HepG2 (cell line): ENCODE results near the gene AUP1. TPM values are rescaled to one million over a fixed set of nuclear protein-coding genes. Genes with fewer than 3 reads are reported as not detected.

Experiments
- ATAC-seq: fragments of 200-7000 bp; cut with Tn5 transposase; 3 replicates; pipeline ENCODE4 v1.9.1; 2020; ENCODE audit warnings: mild to moderate bottlenecking, moderate library complexity
- BruUV-seq: library from RNA; stranded (reverse); fragments of 400-500 nt; replicated peaks from 2 replicates; lab custom pipeline; 2021; lab: Mats Ljungman, UMichigan
- CTCF ChIA-PET: fragments of 300-600 bp; formaldehyde crosslinking; extraction: SDS; loops from one replicate; lab custom pipeline; 2021; ENCODE audit warnings: low total read pairs, inconsistent platforms, low intra/inter-chr PET ratio; lab: Yijun Ruan, JAX
- POLR2A ChIA-PET: fragments of 350-600 bp; sonication (Branson Sonifier 250); formaldehyde crosslinking; loops from one replicate; lab custom pipeline; 2020; ENCODE audit warnings: antibody characterized with exemption, inconsistent platforms; lab: Yijun Ruan, JAX
- DNase-seq: peaks from one replicate; pipeline ENCODE4 v3.0.0-alpha.2; 2015; ENCODE audit warnings: low spot score
- FAIRE-seq: peaks from 3 replicates; lab custom pipeline; 2011; peaks lifted over from hg19 to GRCh38; lab: Jason Lieb, UNC
- H2AFZ ChIP-seq: one replicate; pipeline ENCODE4 v1.6.1; 2011; ENCODE audit warnings: low read length, inconsistent platforms
- H3K27ac ChIP-seq: fragments of 300-600 bp; 3 replicates; pipeline ENCODE4 v1.8.0; 2011; ENCODE audit warnings: mixed run types, mild to moderate bottlenecking, mixed read lengths, low read length, inconsistent platforms; ENCODE audit not compliant: insufficient read depth; ENCODE audit errors: extremely low read length
- H3K27me3 ChIP-seq, 2 experiments: fragments of 200-600 bp in 1 of 2; 2 replicates in 1 of 2; 3 replicates in 1 of 2; pipeline versions ENCODE4 v1.6.0 to v1.8.0; 2011; ENCODE audit warnings: low read length in 2 of 2, mild to moderate bottlenecking in 2 of 2, moderate library complexity in 2 of 2, inconsistent platforms in 1 of 2; ENCODE audit not compliant: insufficient read depth in 2 of 2, control insufficient read depth in 1 of 2
- H3K36me3 ChIP-seq, 2 experiments: fragments of 200-600 bp in 1 of 2; replicated peaks in 1 of 2; 2 replicates in 1 of 2; 3 replicates in 1 of 2; pipeline versions ENCODE4 v1.5.1 to v1.8.0; 2011; ENCODE audit warnings: low read length in 2 of 2, inconsistent platforms in 1 of 2; ENCODE audit not compliant: insufficient read depth in 2 of 2, control insufficient read depth in 1 of 2
- H3K4me1 ChIP-seq: 2 replicates; pipeline ENCODE4 v1.5.1; 2012; ENCODE audit warnings: low read length, inconsistent platforms; ENCODE audit not compliant: insufficient read depth
- H3K4me2 ChIP-seq: 2 replicates; pipeline ENCODE4 v1.6.0; 2011; ENCODE audit warnings: low read depth, low read length, inconsistent platforms
- H3K4me3 ChIP-seq, 3 experiments: fragments of 200-600 bp in 1 of 3; sonication (generic), shearing (Covaris generic) in 1 of 3; replicated peaks in 1 of 3; 2 replicates each; pipeline ENCODE4 v1.5.1; 2011 to 2016; ENCODE audit warnings: low read length in 3 of 3, inconsistent platforms in 2 of 3, low read depth in 2 of 3, mild to moderate bottlenecking in 2 of 3, control low read depth in 1 of 3, mixed read lengths in 1 of 3; ENCODE audit not compliant: insufficient read depth in 1 of 3
- H3K79me2 ChIP-seq: one replicate; pipeline ENCODE4 v1.6.1; 2011; ENCODE audit warnings: low read length, inconsistent platforms; ENCODE audit not compliant: insufficient read depth
- H3K9ac ChIP-seq: 2 replicates; pipeline ENCODE4 v1.6.0; 2011; ENCODE audit warnings: mild to moderate bottlenecking, low read depth, low read length, inconsistent platforms; ENCODE audit not compliant: insufficient read depth
- H3K9me3 ChIP-seq: 2 replicates; pipeline ENCODE4 v1.5.1; 2012; ENCODE audit warnings: mild to moderate bottlenecking, low read length
- H4K20me1 ChIP-seq: 2 replicates; pipeline ENCODE4 v1.6.0; 2011; ENCODE audit warnings: inconsistent platforms, mild to moderate bottlenecking, low read length, moderate library complexity; ENCODE audit not compliant: insufficient read depth
- ARNTL ChIP-seq: sonication (generic); formaldehyde crosslinking; IDR thresholded peaks from 2 replicates; pipeline ENCODE4 v1.4.0; 2020; ENCODE audit warnings: mild to moderate bottlenecking, missing genetic modification reagents
- CC2D1A ChIP-seq: sonication (generic); formaldehyde crosslinking; IDR thresholded peaks from 2 replicates; pipeline ENCODE4 v1.8.1; 2023; ENCODE audit warnings: mild to moderate bottlenecking, missing genetic modification reagents
- JDP2 ChIP-seq: sonication (generic); formaldehyde crosslinking; IDR thresholded peaks from 2 replicates; pipeline ENCODE4 v1.8.1; 2022; ENCODE audit warnings: missing genetic modification reagents, borderline replicate concordance
- PHF5A ChIP-seq: IDR thresholded peaks from one replicate; pipeline ENCODE4 v1.6.1; 2018; ENCODE audit warnings: low read depth, missing genetic modification reagents; ENCODE audit not compliant: unreplicated experiment
- PHF8 ChIP-seq: sonication (generic); formaldehyde crosslinking; IDR thresholded peaks from 2 replicates; pipeline ENCODE4 v1.5.0; 2020; ENCODE audit warnings: missing genetic modification reagents
- RBFOX2 ChIP-seq: fragments of 200-400 bp; formaldehyde crosslinking; IDR thresholded peaks from 2 replicates; pipeline ENCODE4 v1.6.1; 2017; ENCODE audit warnings: low read depth, mild to moderate bottlenecking, low read length
- SP1 ChIP-seq, 2 experiments: fragments of 450-650 bp in 1 of 2; sonication (generic) in 1 of 2; formaldehyde crosslinking in 1 of 2; IDR thresholded peaks; 2 replicates each; pipeline versions ENCODE4 v1.4.0 to v1.6.1; 2016 to 2020; ENCODE audit warnings: missing genetic modification reagents in 1 of 2
- TFDP1 ChIP-seq: IDR thresholded peaks from 2 replicates; pipeline ENCODE4 v1.6.1; 2016; ENCODE audit warnings: missing compliant biosample characterization, missing genetic modification reagents, borderline replicate concordance
- U2AF1 ChIP-seq: fragments of 200-400 bp; formaldehyde crosslinking; optimal IDR thresholded peaks from 2 replicates; pipeline ENCODE3; 2017; ENCODE audit warnings: mild to moderate bottlenecking, low read depth, low read length
- ZBTB49 ChIP-seq: sonication (generic); formaldehyde crosslinking; IDR thresholded peaks from 2 replicates; pipeline ENCODE4 v1.4.0; 2020; ENCODE audit warnings: missing genetic modification reagents, borderline replicate concordance
- ZBTB7B ChIP-seq: sonication (generic); formaldehyde crosslinking; IDR thresholded peaks from 2 replicates; pipeline ENCODE4 v1.4.0; 2020; ENCODE audit warnings: missing genetic modification reagents
- ZNF101 ChIP-seq: sonication (generic); formaldehyde crosslinking; IDR thresholded peaks from 2 replicates; pipeline ENCODE4 v1.4.0; 2020; ENCODE audit warnings: mild to moderate bottlenecking, low read depth, missing genetic modification reagents, borderline replicate concordance
- ZNF839 ChIP-seq: sonication (generic); formaldehyde crosslinking; IDR thresholded peaks from 2 replicates; pipeline ENCODE4 v1.4.0; 2020; ENCODE audit warnings: missing genetic modification reagents, mild to moderate bottlenecking, borderline replicate concordance
- WGBS: methylation state at CpG from one replicate; pipeline ENCODE4 v1.1.6; 2017; ENCODE audit warnings: low lambda C conversion rate; 5-methylcytosine and 5-hydroxymethylcytosine counted together
- in situ Hi-C: cut with HindIII; loops from 2 replicates; pipeline ENCODE4 v1.10.0; 2017; ENCODE audit warnings: low pct_unique_long_range_greater_than_20kb; ENCODE audit not compliant: extremely low pct_ligation_motif_present
- intact Hi-C: fragments of 100-400 bp; cut with micrococcal nuclease; formaldehyde crosslinking; loops from one replicate; pipeline ENCODE4 v1.10.0; 2022; ENCODE audit not compliant: unreplicated experiment
- polyA plus RNA-seq, 8 experiments: library from polyadenylated mRNA; depleted of rRNA in 3 of 8; stranded (reverse) in 7 of 8; unstranded in 1 of 8; fragments of >200 nt; fragmentation: Illumina TruSeq in 4 of 8; extraction: Trizol in 4 of 8; gene quantifications; 2 replicates each; pipeline versions ENCODE4 v1.2.1 to v1.2.3, GENCODE V29; 2011 to 2016; ENCODE audit warnings: low read depth in 4 of 8, missing spikeins in 1 of 8, mixed read lengths in 1 of 8; ENCODE audit not compliant: insufficient read depth in 1 of 8
- total RNA-seq, 5 experiments: library from RNA; depleted of rRNA; stranded (reverse); fragments of >200 nt; fragmentation: Illumina TruSeq; extraction: Trizol; gene quantifications; 2 replicates each; pipeline ENCODE4 v1.2.3, GENCODE V29; 2016; ENCODE audit warnings: low read depth in 1 of 5

The AUP1 gene
- total and polyA plus RNA-seq, 2 of the 13 experiments (the other 11 are each of a cell fraction or from before 2014, with no cell fraction given), result 174 to 267 TPM

GRCh38 chr2:74513605-74514367 lies 15.7 kb downstream of the AUP1 start (continued):
- TF ChIP-seq ZBTB49 (CRISPR knock-in tag) (peak; percentile 56; the same call in 1 of the 2 replicates), JDP2 (no peak), U2AF1 (no peak)

GRCh38 chr2:74512744-74513604 lies 16.5 kb downstream of the AUP1 start:
- no peak for FAIRE-seq
- Histone ChIP-seq H3K4me1 (peaks cover 54% of the 10 kb centered on the region), H3K9ac (peak overlapping the region; percentile 68), H4K20me1 (no peaks in the 10 kb centered on the region), H3K4me2 (peak overlapping the region; percentile 75), H2AFZ (no peak overlapping the region), H3K79me2 (no peaks in the 10 kb centered on the region), H3K4me3 (peak overlapping the region; percentile 43 to 63 (median 62)), H3K9me3 (no peaks in the 10 kb centered on the region), H3K27ac (peak overlapping the region; percentile 36), H3K27me3 (no peaks in the 10 kb centered on the region), H3K36me3 (peaks cover 0 to 3% of the 10 kb centered on the region in 2 experiments; a peak in 3 of 5 replicates)
- in situ Hi-C loops, result no loop called here
- BruUV-seq, result no TSS peak
- POLR2A ChIA-PET, result interaction anchor here (1.0 to 2.4 kb wide), 6 partner anchors 9 to 31 kb away, joined by 3 to 31 read pairs (median 12); partner anchors contain the start of genes AUP1, CCDC142, DQX1 and HTRA2
- intact Hi-C loops, result no loop called here
- ATAC-seq, result peak; percentile 52
- peak; percentile 51 for DNase-seq
- CTCF ChIA-PET, result no interaction called here
- WGBS, result 6% methylated on average over 13 of the region's 36 CpGs
- peak; percentile 64 for TF ChIP-seq RBFOX2
- 0 out of 2 replicates have a peak, but pooled peaks have one; percentile 41 for TF ChIP-seq PHF8 (CRISPR knock-in tag)
- no peak for TF ChIP-seq SP1 (IDR thresholded peaks at IDR 0.05)
- peak; percentile 10; the same call in 1 of the 2 replicates for TF ChIP-seq SP1 (CRISPR knock-in tag; IDR thresholded peaks at IDR 0.05)
- TF ChIP-seq ARNTL (CRISPR knock-in tag), result no peak
- TF ChIP-seq CC2D1A, result 0 out of 2 replicates have a peak, but pooled peaks have one; percentile 28
- TF ChIP-seq TFDP1 (CRISPR knock-in tag), result peak; percentile 19; the same call in 1 of the 2 replicates
- TF ChIP-seq ZNF101 (CRISPR knock-in tag), result no peak
- peak; percentile 90 for TF ChIP-seq ZBTB7B (CRISPR knock-in tag)
- TF ChIP-seq ZNF839 (CRISPR knock-in tag), result 0 out of 2 replicates have a peak, but pooled peaks have one; percentile 36
- peak; percentile 52 for TF ChIP-seq PHF5A (CRISPR knock-in tag)
